ENCODE measurements around the gene CANT1. TPM values are rescaled to one million over a fixed set of nuclear protein-coding genes. Genes with fewer than 3 reads are reported as not detected.
A peak's percentile ranks its signal among the peaks of the same experiment; 100 is the strongest.
"Not testable (repeated sequence)": the region's sequence is repeated elsewhere in the genome, so short reads cannot be mapped to it uniquely, and the experiment has no call there.

The CANT1 gene
- total RNA-seq, 1 donor from 2014 or later: 39.3 TPM

GRCh38 chr17:79031996-79032875 is 22.7 kb upstream of the CANT1 start:
- Mint-ChIP-seq H3K27ac (no peak overlapping the region), H3K27me3 (peaks cover 33% of the 10 kb centered on the region), H3K36me3 (ENCODE audit: low read depth) (no peaks in the 10 kb centered on the region), H3K9me3 (no peaks in the 10 kb centered on the region), H3K4me1 (no peaks in the 10 kb centered on the region), H3K4me3 (no peak overlapping the region)
- intact Hi-C loops (cut with micrococcal nuclease): no loop called here
- TF ChIP-seq CTCF (IDR thresholded peaks at IDR 0.05): no peak
- no peak for ATAC-seq (ENCODE audit: low read depth)
- no peak for DNase-seq
- ChIA-PET CTCF (no interaction called here), POLR2A (interaction anchor here (0.7 kb wide), 1 partner anchor 54 kb away, joined by 7 read pairs; no protein-coding TSS in a partner anchor)

DNA sequence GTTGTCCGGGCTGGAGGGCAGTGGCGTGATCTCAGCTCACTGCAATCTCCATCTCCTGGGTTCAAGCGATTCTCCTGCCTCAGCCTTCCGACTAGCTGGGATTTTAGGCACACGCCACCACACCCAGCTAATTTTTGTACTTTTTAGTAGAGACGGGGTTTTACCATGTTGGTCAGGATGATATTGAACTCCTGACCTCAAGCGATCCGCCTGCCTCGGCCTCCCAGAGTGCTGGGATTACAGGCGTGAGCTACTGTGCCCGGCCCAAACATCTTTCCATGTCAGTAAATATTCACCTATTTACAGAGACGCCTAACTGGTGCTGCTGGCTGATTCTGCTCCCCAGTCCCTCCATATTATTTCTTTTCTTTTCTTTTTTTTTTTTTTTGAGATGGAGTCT is 21.1 kb upstream of the CANT1 start:
- peaks cover 43% of the 10 kb centered on the region for H3K27me3 Mint-ChIP-seq
- CTCF ChIA-PET; H3K27ac Mint-ChIP-seq; H3K36me3 Mint-ChIP-seq (ENCODE audit: low read depth); intact Hi-C loops (cut with micrococcal nuclease); ATAC-seq (ENCODE audit: low read depth); DNase-seq; POLR2A ChIA-PET; H3K4me3 Mint-ChIP-seq; H3K9me3 Mint-ChIP-seq; H3K4me1 Mint-ChIP-seq: not testable (repeated sequence)

DNA sequence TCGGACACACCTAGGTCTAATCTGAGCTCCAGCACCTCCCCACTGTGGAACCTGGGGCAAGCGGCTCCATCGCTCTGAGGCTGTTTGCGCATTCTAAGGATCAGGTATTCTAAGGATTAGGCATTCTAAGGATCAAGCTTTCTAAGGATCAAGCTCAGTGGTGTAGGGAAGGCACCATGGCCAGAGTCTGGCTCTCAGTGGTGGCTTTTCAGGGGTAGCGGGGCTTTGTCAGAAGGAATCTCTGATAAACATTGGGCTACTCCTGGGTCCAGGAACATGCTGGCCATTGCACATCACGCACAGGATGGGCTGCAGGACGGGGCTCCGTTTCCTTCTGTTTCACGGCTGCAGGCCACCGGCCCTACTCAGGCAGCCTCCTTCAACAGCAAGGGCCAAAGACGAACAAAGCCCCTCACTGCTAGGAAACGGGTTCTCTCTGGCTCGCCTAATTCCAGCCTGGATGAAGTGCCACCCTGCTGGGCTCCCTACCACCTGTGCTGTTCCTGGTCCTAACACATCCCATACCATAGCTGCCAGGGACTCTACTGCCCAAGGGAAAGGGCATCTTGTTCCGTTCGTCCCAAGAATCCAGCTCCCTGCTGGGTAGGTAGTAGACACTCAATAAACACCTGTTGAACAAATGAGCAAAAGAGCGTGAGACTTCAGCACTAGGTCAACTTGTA is 19.9 kb upstream of the CANT1 start:
- no peak for TF ChIP-seq CTCF (IDR thresholded peaks at IDR 0.05)
- Mint-ChIP-seq H3K9me3 (no peaks in the 10 kb centered on the region), H3K27ac (no peak overlapping the region), H3K4me3 (no peak overlapping the region), H3K4me1 (peaks cover 3% of the 10 kb centered on the region), H3K36me3 (ENCODE audit: low read depth) (no peaks in the 10 kb centered on the region), H3K27me3 (peaks cover 52% of the 10 kb centered on the region)
- ATAC-seq (ENCODE audit: low read depth) (no peak), DNase-seq (no peak)
- intact Hi-C loops (cut with micrococcal nuclease): no loop called here
- CTCF ChIA-PET: no interaction called here
- POLR2A ChIA-PET: no interaction called here

DNA sequence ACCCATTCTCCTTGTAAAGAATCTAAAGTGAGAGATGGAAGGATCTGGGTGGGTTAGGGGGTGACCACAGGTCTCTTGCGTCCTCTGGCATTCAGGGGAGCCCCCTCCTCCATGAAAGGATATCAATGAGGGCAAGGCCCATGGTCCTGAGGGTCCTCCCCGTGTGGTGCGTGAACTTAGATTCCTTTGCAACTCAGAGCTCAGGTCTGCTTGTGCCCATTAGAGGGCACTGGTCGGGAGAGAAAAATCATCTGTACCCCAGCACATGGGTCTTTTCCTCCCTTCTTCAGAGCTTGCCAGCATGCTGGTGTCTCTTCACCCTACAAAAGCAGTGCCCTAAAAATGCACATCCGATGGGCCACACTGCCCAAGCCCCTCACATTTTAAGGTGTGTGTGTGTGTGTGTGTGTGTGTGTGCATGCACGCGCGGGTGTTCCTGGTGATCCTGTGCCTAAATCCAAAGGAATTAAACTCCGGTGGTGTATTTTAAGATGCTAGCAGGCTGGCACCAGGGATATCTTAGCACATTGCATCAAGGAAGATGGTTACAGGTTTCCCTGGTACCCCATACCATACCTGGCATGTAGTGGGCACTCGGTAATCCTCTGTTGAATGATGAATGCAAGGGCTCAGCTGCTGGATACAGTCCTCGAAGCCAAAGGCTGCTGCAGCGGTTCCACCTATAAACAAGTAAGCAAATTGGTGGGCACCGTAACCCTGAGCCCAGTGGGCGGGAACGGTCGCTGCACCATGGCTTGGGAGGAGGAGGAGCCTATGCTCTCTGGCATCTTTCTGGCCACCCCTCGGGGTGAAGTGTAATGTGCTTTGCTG is 19.1 kb upstream of the CANT1 start:
- no peaks in the 10 kb centered on the region for H3K9me3 Mint-ChIP-seq
- peaks cover 7% of the 10 kb centered on the region for H3K4me1 Mint-ChIP-seq
- no peak for ATAC-seq (ENCODE audit: low read depth)
- H3K27me3 Mint-ChIP-seq: peaks cover 55% of the 10 kb centered on the region
- no peak for TF ChIP-seq CTCF (IDR thresholded peaks at IDR 0.05)
- H3K36me3 Mint-ChIP-seq (ENCODE audit: low read depth): no peaks in the 10 kb centered on the region
- intact Hi-C loops (cut with micrococcal nuclease): no loop called here
- no peak for DNase-seq
- no peak overlapping the region for H3K4me3 Mint-ChIP-seq
- POLR2A ChIA-PET: no interaction called here
- no peak overlapping the region for H3K27ac Mint-ChIP-seq
- CTCF ChIA-PET: no interaction called here

DNA sequence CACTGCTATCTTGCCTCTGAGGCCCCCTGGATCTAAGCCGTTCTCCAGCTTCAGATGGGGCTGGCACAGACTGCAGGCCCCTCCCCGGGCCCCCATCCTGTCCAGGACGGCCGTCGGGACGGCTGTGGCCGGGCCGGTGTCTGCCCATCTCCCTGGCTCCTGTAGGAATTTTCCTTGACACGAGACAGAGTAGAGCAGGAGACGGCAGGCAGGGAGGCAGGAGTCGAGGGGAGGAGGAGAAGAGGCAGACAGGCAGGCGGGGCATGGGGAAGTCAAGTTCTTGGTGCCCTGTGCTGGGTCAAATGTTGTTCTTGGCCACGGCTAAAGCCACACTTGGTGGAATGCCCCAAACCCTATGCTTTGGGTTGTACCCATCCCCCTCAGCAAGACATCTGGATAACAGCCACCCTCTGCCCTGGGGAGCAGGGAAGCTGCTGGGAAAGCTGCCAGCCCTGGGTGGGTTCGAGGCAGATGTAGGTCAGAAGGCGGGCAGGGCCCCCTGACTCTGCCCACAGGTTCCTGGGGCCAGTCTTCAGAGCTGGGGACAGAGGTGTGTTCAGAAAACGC is 18.4 kb upstream of the CANT1 start:
- intact Hi-C loops (cut with micrococcal nuclease): no loop called here
- H3K9me3 Mint-ChIP-seq: no peaks in the 10 kb centered on the region
- H3K36me3 Mint-ChIP-seq (ENCODE audit: low read depth): no peaks in the 10 kb centered on the region
- no peak for TF ChIP-seq CTCF (IDR thresholded peaks at IDR 0.05)
- no peak overlapping the region for H3K4me3 Mint-ChIP-seq
- peaks cover 59% of the 10 kb centered on the region for H3K27me3 Mint-ChIP-seq
- DNase-seq (peak; percentile 11), ATAC-seq (ENCODE audit: low read depth) (no peak)
- CTCF ChIA-PET: no interaction called here
- H3K27ac Mint-ChIP-seq: no peak overlapping the region
- H3K4me1 Mint-ChIP-seq: peaks cover 10% of the 10 kb centered on the region
- POLR2A ChIA-PET: no interaction called here
